OCI-LY1 (cell line): ENCODE measurements around the gene AIRE.

Source experiments
- H2AFZ ChIP-seq: fragments of 200-600 bp; sonication (generic), shearing (Covaris generic); 2 replicates; pipeline ENCODE4 v1.6.0; 2014; ENCODE audit warnings: antibody characterized with exemption, mild to moderate bottlenecking, low read length
- H3F3A ChIP-seq: fragments of 200-600 bp; sonication (generic), shearing (Covaris generic); 2 replicates; pipeline ENCODE4 v1.6.0; 2014; ENCODE audit warnings: mild to moderate bottlenecking, antibody characterized with exemption, low read length, moderate library complexity; ENCODE audit not compliant: insufficient read depth
- H3K27ac ChIP-seq: fragments of 200-600 bp; sonication (generic); 2 replicates; pipeline ENCODE4 v1.5.1; 2014; ENCODE audit warnings: low read length, mixed run types, mild to moderate bottlenecking, low read depth; ENCODE audit not compliant: poor library complexity, severe bottlenecking
- H3K27me3 ChIP-seq: fragments of 200-600 bp; sonication (generic); 2 replicates; pipeline ENCODE4 v1.6.0; 2014; ENCODE audit warnings: antibody characterized with exemption, mild to moderate bottlenecking, low read length, moderate library complexity; ENCODE audit not compliant: insufficient read depth
- H3K36me3 ChIP-seq: fragments of 200-600 bp; sonication (generic); 2 replicates; pipeline ENCODE4 v1.6.1; 2014; ENCODE audit warnings: mild to moderate bottlenecking, antibody characterized with exemption, low read length, moderate library complexity, mixed read lengths; ENCODE audit not compliant: insufficient read depth
- H3K4me1 ChIP-seq: fragments of 200-600 bp; sonication (generic); 2 replicates; pipeline ENCODE4 v1.5.1; 2014; ENCODE audit warnings: mild to moderate bottlenecking, low read length, moderate library complexity; ENCODE audit not compliant: insufficient read depth, severe bottlenecking
- H3K4me2 ChIP-seq: fragments of 200-600 bp; sonication (generic), shearing (Covaris generic); 2 replicates; pipeline ENCODE4 v1.6.1; 2014; ENCODE audit warnings: low read length
- H3K4me3 ChIP-seq: fragments of 200-600 bp; sonication (generic); 2 replicates; pipeline ENCODE4 v1.5.1; 2014; ENCODE audit warnings: low read length, low read depth, mild to moderate bottlenecking, mixed read lengths; ENCODE audit not compliant: poor library complexity, severe bottlenecking
- H3K79me2 ChIP-seq: fragments of 200-600 bp; shearing (Covaris generic); 2 replicates; pipeline ENCODE4 v1.6.1; 2016; ENCODE audit warnings: mixed run types, low read length, mixed read lengths; ENCODE audit not compliant: insufficient read depth
- H3K9ac ChIP-seq: fragments of 200-600 bp; sonication (generic), shearing (Covaris generic); 2 replicates; pipeline ENCODE4 v1.6.1; 2014; ENCODE audit warnings: mild to moderate bottlenecking, low read length, mixed read lengths
- H3K9me2 ChIP-seq: fragments of 200-600 bp; sonication (generic), shearing (Covaris generic); 2 replicates; pipeline ENCODE4 v1.6.1; 2014; ENCODE audit warnings: low read depth, mild to moderate bottlenecking, low read length, mixed read lengths
- H3K9me3 ChIP-seq: fragments of 200-600 bp; shearing (Covaris generic); 2 replicates; pipeline ENCODE4 v1.6.1; 2014; ENCODE audit warnings: low read length, mixed read lengths
- H4K20me1 ChIP-seq: fragments of 200-600 bp; sonication (generic), shearing (Covaris generic); 2 replicates; pipeline ENCODE4 v1.6.0; 2016; ENCODE audit warnings: mild to moderate bottlenecking, low read length; ENCODE audit not compliant: insufficient read depth
- CTCF ChIP-seq: fragments of 200-600 bp; sonication (generic), shearing (Covaris generic); IDR thresholded peaks from 2 replicates; pipeline ENCODE4 v1.5.1; 2017; ENCODE audit warnings: mild to moderate bottlenecking, antibody characterized with exemption, low read length, moderate library complexity, mixed read lengths
- EZH2 ChIP-seq: fragments of 200-600 bp; sonication (generic), shearing (Covaris generic); IDR thresholded peaks from 2 replicates; pipeline ENCODE4 v1.8.0; 2017; ENCODE audit warnings: borderline replicate concordance, mixed run types, mild to moderate bottlenecking, antibody characterized with exemption, low read length, moderate library complexity, mixed read lengths

Gene AIRE

GRCh38 chr21:44293551-44294231 is 8.0 kb downstream of the AIRE start:
- Histone ChIP-seq H3K9me2 (no peaks in the 10 kb centered on the region), H3K4me1 (no peaks in the 10 kb centered on the region), H3K4me2 (no peak overlapping the region), H3K4me3 (no peak overlapping the region), H3K36me3 (no peaks in the 10 kb centered on the region), H3K9me3 (no peaks in the 10 kb centered on the region), H3K79me2 (no peaks in the 10 kb centered on the region), H3K9ac (no peak overlapping the region), H3K27me3 (0 out of 2 replicates have a peak, but pooled peaks cover 11% of the 10 kb centered on the region), H4K20me1 (no peaks in the 10 kb centered on the region), H2AFZ (no peak overlapping the region), H3K27ac (no peak overlapping the region), H3F3A (no peaks in the 10 kb centered on the region)
- TF ChIP-seq CTCF (no peak), EZH2 (no peak)

- no peak overlapping the region for H2AFZ ChIP-seq
- no peak overlapping the region for H3K4me2 ChIP-seq
- H3K79me2 ChIP-seq: no peaks in the 10 kb centered on the region
- H3K9me2 ChIP-seq: no peaks in the 10 kb centered on the region
- H3K4me1 ChIP-seq: peaks cover 6% of the 10 kb centered on the region
- H3K4me3 ChIP-seq: no peak overlapping the region
- no peaks in the 10 kb centered on the region for H3F3A ChIP-seq
- no peak for TF ChIP-seq EZH2
- TF ChIP-seq CTCF: no peak
- H3K27ac ChIP-seq: no peak overlapping the region
- no peaks in the 10 kb centered on the region for H3K36me3 ChIP-seq
- no peak overlapping the region for H3K9ac ChIP-seq
- H4K20me1 ChIP-seq: no peaks in the 10 kb centered on the region
- H3K27me3 ChIP-seq: 0 out of 2 replicates have a peak, but pooled peaks cover 11% of the 10 kb centered on the region
- no peaks in the 10 kb centered on the region for H3K9me3 ChIP-seq
Observed at GRCh38 chr21:44294391-44295162, 8.9 kb downstream of the AIRE start.

GRCh38 chr21:44295163-44295573 is 9.5 kb downstream of the AIRE start:
- Histone ChIP-seq H3K9me2 (no peaks in the 10 kb centered on the region), H3K36me3 (no peaks in the 10 kb centered on the region), H3K9ac (no peak overlapping the region), H3K4me2 (no peak overlapping the region), H3K9me3 (no peaks in the 10 kb centered on the region), H2AFZ (no peak overlapping the region), H3K4me3 (no peak overlapping the region), H4K20me1 (no peaks in the 10 kb centered on the region), H3K79me2 (no peaks in the 10 kb centered on the region), H3K4me1 (peaks cover 8% of the 10 kb centered on the region), H3K27ac (no peak overlapping the region), H3K27me3 (0 out of 2 replicates have a peak, but pooled peaks cover 11% of the 10 kb centered on the region), H3F3A (no peaks in the 10 kb centered on the region)
- TF ChIP-seq EZH2: no peak
- no peak for TF ChIP-seq CTCF
